SK-N-SH (cell line): ENCODE measurements around the gene APBB2. TPM values are rescaled to one million over a fixed set of nuclear protein-coding genes. Genes with fewer than 3 reads are reported as not detected.

ENCODE experiments used
- CTCF ChIA-PET: fragments of 300-600, 350-600 bp; formaldehyde crosslinking; extraction: SDS; loops from one replicate; lab custom pipeline; 2021; lab: Yijun Ruan, JAX
- POLR2A ChIA-PET: fragments of 350-600 bp; sonication (Branson Sonifier 250); formaldehyde crosslinking; extraction: SDS; loops from one replicate; lab custom pipeline; 2020; ENCODE audit warnings: antibody characterized with exemption, inconsistent platforms; lab: Yijun Ruan, JAX
- DNase-seq: peaks from one replicate; pipeline ENCODE4 v3.0.0; 2012
- H2AFZ ChIP-seq: fragments of 200-600 bp; sonication (generic); 2 replicates; pipeline ENCODE4 v1.8.1; 2016; ENCODE audit warnings: antibody characterized with exemption, mild to moderate bottlenecking, low read depth
- H3F3A ChIP-seq: fragments of 200-600 bp; sonication (generic); replicated peaks from 2 replicates; pipeline ENCODE3; 2016; ENCODE audit warnings: antibody characterized with exemption, mild to moderate bottlenecking; ENCODE audit not compliant: insufficient read depth
- H3K27ac ChIP-seq, 2 experiments: fragments of 200-500 bp in 1 of 2; fragments of 200-600 bp in 1 of 2; sonication (Bioruptor generic) in 1 of 2; sonication (generic), shearing (Covaris generic) in 1 of 2; 2 replicates each; pipeline versions ENCODE4 v1.5.1 to v1.6.1; 2014 to 2016; ENCODE audit warnings: low read depth in 2 of 2, inconsistent platforms in 1 of 2, low read length in 1 of 2, mild to moderate bottlenecking in 1 of 2, mixed read lengths in 1 of 2
- H3K27me3 ChIP-seq: fragments of 200-600 bp; sonication (generic), shearing (Covaris generic); 2 replicates; pipeline ENCODE4 v1.6.1; 2016; ENCODE audit warnings: mixed run types; ENCODE audit not compliant: insufficient read depth
- H3K36me3 ChIP-seq, 2 experiments: fragments of 200-500 bp in 1 of 2; fragments of 200-600 bp in 1 of 2; sonication (Bioruptor generic) in 1 of 2; sonication (generic) in 1 of 2; replicated peaks in 1 of 2; 2 replicates each; pipeline versions ENCODE3 to v1.5.1; 2014 to 2016; ENCODE audit warnings: low read length in 1 of 2, mild to moderate bottlenecking in 1 of 2; ENCODE audit not compliant: insufficient read depth in 2 of 2, control insufficient read depth in 1 of 2
- H3K4me1 ChIP-seq, 2 experiments: fragments of 200-500 bp in 1 of 2; fragments of 200-600 bp in 1 of 2; sonication (Bioruptor generic) in 1 of 2; sonication (generic), shearing (Covaris generic) in 1 of 2; 2 replicates each; pipeline versions ENCODE4 v1.5.1 to v1.6.1; 2014 to 2016; ENCODE audit warnings: low read depth in 1 of 2, low read length in 1 of 2, mixed run types in 1 of 2; ENCODE audit not compliant: insufficient read depth in 2 of 2, control insufficient read depth in 1 of 2
- H3K4me2 ChIP-seq: fragments of 200-600 bp; sonication (generic), shearing (Covaris generic); 2 replicates; pipeline ENCODE4 v1.6.1; 2017; ENCODE audit warnings: mixed run types
- H3K4me3 ChIP-seq, 2 experiments: fragments of 200-500 bp in 1 of 2; fragments of 200-600 bp in 1 of 2; sonication (Bioruptor generic) in 1 of 2; sonication (generic), shearing (Covaris generic) in 1 of 2; 2 replicates each; pipeline versions ENCODE4 v1.5.1 to v1.8.1; 2014 to 2016; ENCODE audit warnings: low read depth in 2 of 2, inconsistent platforms in 1 of 2, low read length in 1 of 2, mild to moderate bottlenecking in 1 of 2, mixed read lengths in 1 of 2, moderate library complexity in 1 of 2
- H3K79me2 ChIP-seq: fragments of 200-600 bp; sonication (generic); 2 replicates; pipeline ENCODE4 v1.8.1; 2017; ENCODE audit warnings: mild to moderate bottlenecking; ENCODE audit not compliant: insufficient read depth
- H3K9ac ChIP-seq: fragments of 200-600 bp; sonication (generic); 2 replicates; pipeline ENCODE4 v1.6.1; 2017; ENCODE audit warnings: mixed run types
- H3K9me2 ChIP-seq: fragments of 200-600 bp; sonication (generic); 2 replicates; pipeline ENCODE4 v1.6.1; 2017; ENCODE audit warnings: mixed run types
- H3K9me3 ChIP-seq: fragments of 200-600 bp; sonication (generic); 2 replicates; pipeline ENCODE4 v1.6.1; 2017; ENCODE audit warnings: mixed run types, mild to moderate bottlenecking, moderate library complexity
- H4K20me1 ChIP-seq: fragments of 200-600 bp; sonication (generic); 2 replicates; pipeline ENCODE4 v1.6.1; 2017; ENCODE audit warnings: mild to moderate bottlenecking, mixed run types; ENCODE audit not compliant: insufficient read depth
- CHD2 ChIP-seq: fragments of 150-350 bp; IDR thresholded peaks from 2 replicates; pipeline ENCODE4 v1.6.1; 2018; ENCODE audit warnings: low read length; ENCODE audit not compliant: partially characterized antibody
- EZH2phosphoT487 ChIP-seq: fragments of 200-600 bp; sonication (generic); IDR thresholded peaks from 2 replicates; pipeline ENCODE4 v1.6.1; 2017; ENCODE audit warnings: low read depth, mixed run types, mild to moderate bottlenecking, antibody characterized with exemption, moderate library complexity, borderline replicate concordance
- FOXJ3 ChIP-seq: sonication (generic); formaldehyde crosslinking; IDR thresholded peaks from 2 replicates; pipeline ENCODE4 v1.5.1; 2020; ENCODE audit warnings: mild to moderate bottlenecking, missing genetic modification reagents
- GABPA ChIP-seq: IDR thresholded peaks from 2 replicates; pipeline ENCODE4 v1.4.0; 2012; ENCODE audit warnings: low read depth, mild to moderate bottlenecking
- GATA2 ChIP-seq: sonication (generic); formaldehyde crosslinking; IDR thresholded peaks from 2 replicates; pipeline ENCODE4 v1.5.0; 2020; ENCODE audit warnings: mild to moderate bottlenecking, missing genetic modification reagents
- JUND ChIP-seq: IDR thresholded peaks from 2 replicates; pipeline ENCODE4 v1.4.0; 2012
- MXI1 ChIP-seq: IDR thresholded peaks from 2 replicates; pipeline ENCODE4 v1.6.1; 2012; ENCODE audit warnings: mild to moderate bottlenecking, low read depth, low read length, improper control_type of control experiment
- NRF1 ChIP-seq: IDR thresholded peaks from 2 replicates; pipeline ENCODE4 v1.6.1; 2012; ENCODE audit warnings: low read depth, mild to moderate bottlenecking, low read length
- RXRA ChIP-seq: IDR thresholded peaks from 2 replicates; pipeline ENCODE4 v1.4.0; 2012; ENCODE audit warnings: low read depth, mild to moderate bottlenecking, borderline replicate concordance
- SIN3A ChIP-seq: IDR thresholded peaks from 2 replicates; pipeline ENCODE4 v1.6.1; 2012; ENCODE audit warnings: low read depth, mild to moderate bottlenecking, low read length, moderate library complexity, borderline replicate concordance
- TAF1 ChIP-seq: IDR thresholded peaks from 2 replicates; pipeline ENCODE4 v1.6.1; 2012; ENCODE audit warnings: low read depth, mild to moderate bottlenecking, low read length, moderate library complexity, borderline replicate concordance
- TCF12 ChIP-seq: IDR thresholded peaks from 2 replicates; pipeline ENCODE4 v1.4.0; 2012
- TEAD4 ChIP-seq: IDR thresholded peaks from 2 replicates; pipeline ENCODE4 v1.4.0; 2012; ENCODE audit warnings: mild to moderate bottlenecking, borderline replicate concordance; ENCODE audit not compliant: insufficient read depth
- YY1 ChIP-seq: IDR thresholded peaks from 2 replicates; pipeline ENCODE4 v1.4.0; 2012; ENCODE audit warnings: low read depth, mild to moderate bottlenecking
- WGBS: methylation state at CpG from one replicate; pipeline ENCODE4 v1.1.6; 2017; ENCODE audit warnings: low lambda C conversion rate; 5-methylcytosine and 5-hydroxymethylcytosine counted together
- polyA plus RNA-seq, 3 experiments: library from polyadenylated mRNA; depleted of rRNA; stranded (reverse); fragments of >200 nt; gene quantifications; 2 replicates each; pipeline ENCODE4 v1.2.3, GENCODE V29; 2012
- TF ChIP-seq, protein P1 (sequence below): IDR thresholded peaks from 2 replicates; pipeline ENCODE4 v1.4.0; 2012; ENCODE audit warnings: low read depth
- TF ChIP-seq, protein P2 (sequence below): IDR thresholded peaks from 2 replicates; pipeline ENCODE4 v1.4.0; 2012; ENCODE audit warnings: low read depth, borderline replicate concordance
- TF ChIP-seq, protein P3 (sequence below): fragments of 200-600 bp; sonication (generic); IDR thresholded peaks from 2 replicates; pipeline ENCODE4 v1.6.1; 2017; ENCODE audit warnings: antibody characterized with exemption, mild to moderate bottlenecking, moderate library complexity
- TF ChIP-seq, protein P4 (sequence below): IDR thresholded peaks from 2 replicates; pipeline ENCODE4; 2012
- TF ChIP-seq, protein P5 (sequence below): fragments of 150-350 bp; IDR thresholded peaks from 2 replicates; pipeline ENCODE4 v1.6.1; 2016; ENCODE audit warnings: mild to moderate bottlenecking, low read depth, low read length

APBB2 gene
- polyA plus RNA-seq, 1 of the 3 experiments (the other 2 are of a cell fraction): 49.8 TPM

DNA sequence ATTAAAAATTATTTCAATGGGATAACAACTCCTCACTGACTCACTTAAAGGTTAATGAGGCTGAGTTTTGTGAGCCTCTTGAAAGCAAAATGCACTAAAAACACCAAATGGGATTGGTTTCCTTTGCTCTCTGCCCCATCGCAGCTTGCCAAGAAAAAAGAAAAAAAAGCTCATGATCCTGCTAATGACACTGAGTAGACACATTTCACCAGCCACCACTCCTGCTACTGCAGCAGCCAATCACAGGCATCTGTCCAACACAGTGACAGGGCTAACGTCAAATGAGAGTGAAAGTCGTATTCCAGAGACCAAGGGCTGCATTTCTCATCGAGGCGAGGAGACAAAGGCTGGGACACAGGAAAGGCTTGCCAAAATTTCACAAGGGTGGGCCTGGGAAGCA, 5.2 kb downstream of the APBB2 start:
- Histone ChIP-seq H3K4me2 (0 out of 2 replicates have a peak overlapping the region, but pooled peaks have one; percentile 30), H3K4me3 (no peak overlapping the region)

DNA sequence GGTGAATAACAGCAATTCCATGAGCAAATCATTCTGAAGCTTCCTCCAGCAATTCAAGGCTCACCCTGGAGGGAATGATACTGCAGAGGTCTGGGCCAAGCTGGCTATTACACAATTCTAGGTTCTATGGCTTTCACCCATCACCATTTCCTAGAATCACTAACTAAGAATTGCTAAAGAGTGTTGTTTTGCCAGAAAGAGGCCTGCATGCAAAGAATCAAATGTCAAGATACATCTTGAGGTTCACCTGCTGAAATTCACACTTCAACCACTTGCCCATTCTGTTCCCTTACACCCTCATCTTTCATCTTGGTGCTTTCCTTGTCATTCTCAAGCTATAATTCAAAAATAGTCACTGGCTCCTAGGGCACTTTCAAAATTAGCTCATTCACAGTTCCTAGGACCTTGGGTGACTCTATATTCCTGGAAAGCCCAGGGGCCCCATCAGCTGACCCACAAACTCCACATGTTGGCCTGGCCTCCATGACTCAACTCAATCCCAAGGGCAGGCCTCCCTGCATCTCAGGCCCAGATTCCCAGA, 7.0 kb downstream of the APBB2 start:
- Histone ChIP-seq H4K20me1 (no peaks in the 10 kb centered on the region; the same call in 1 of the 2 replicates), H3K9me3 (no peaks in the 10 kb centered on the region), H3K27me3 (no peaks in the 10 kb centered on the region), H3K36me3 (no peaks in the 10 kb centered on the region), H3K27ac (peak overlapping the region in 1 of 2 experiments; percentile 42; a peak in 1 of 4 replicates), H3K4me1 (peaks cover 8 to 44% of the 10 kb centered on the region in 2 experiments), H3K9me2 (no peaks in the 10 kb centered on the region), H3F3A (peaks cover 45% of the 10 kb centered on the region), H2AFZ (no peak overlapping the region), H3K9ac (no peak overlapping the region), H3K79me2 (peaks cover 96% of the 10 kb centered on the region), H3K4me2 (no peak overlapping the region), H3K4me3 (no peak overlapping the region)
- ChIA-PET POLR2A (no interaction called here), CTCF (interaction anchor here (2.2 to 2.3 kb wide), 2 partner anchors 231 to 280 kb away, joined by 5 to 10 read pairs; no protein-coding TSS in a partner anchor)
- TF ChIP-seq, protein P1, sequence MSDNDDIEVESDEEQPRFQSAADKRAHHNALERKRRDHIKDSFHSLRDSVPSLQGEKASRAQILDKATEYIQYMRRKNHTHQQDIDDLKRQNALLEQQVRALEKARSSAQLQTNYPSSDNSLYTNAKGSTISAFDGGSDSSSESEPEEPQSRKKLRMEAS: no peak
- no peak for TF ChIP-seq TCF12
- no peak for TF ChIP-seq CHD2
- no peak for TF ChIP-seq GATA2 (CRISPR knock-in tag)
- no peak for TF ChIP-seq FOXJ3 (CRISPR knock-in tag)
- no peak for TF ChIP-seq SIN3A
- no peak for TF ChIP-seq MXI1
- TF ChIP-seq, protein P2, sequence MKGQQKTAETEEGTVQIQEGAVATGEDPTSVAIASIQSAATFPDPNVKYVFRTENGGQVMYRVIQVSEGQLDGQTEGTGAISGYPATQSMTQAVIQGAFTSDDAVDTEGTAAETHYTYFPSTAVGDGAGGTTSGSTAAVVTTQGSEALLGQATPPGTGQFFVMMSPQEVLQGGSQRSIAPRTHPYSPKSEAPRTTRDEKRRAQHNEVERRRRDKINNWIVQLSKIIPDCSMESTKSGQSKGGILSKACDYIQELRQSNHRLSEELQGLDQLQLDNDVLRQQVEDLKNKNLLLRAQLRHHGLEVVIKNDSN: no peak
- no peak for TF ChIP-seq EZH2phosphoT487
- TF ChIP-seq NRF1: no peak
- TF ChIP-seq TAF1: no peak
- TF ChIP-seq, protein P3, sequence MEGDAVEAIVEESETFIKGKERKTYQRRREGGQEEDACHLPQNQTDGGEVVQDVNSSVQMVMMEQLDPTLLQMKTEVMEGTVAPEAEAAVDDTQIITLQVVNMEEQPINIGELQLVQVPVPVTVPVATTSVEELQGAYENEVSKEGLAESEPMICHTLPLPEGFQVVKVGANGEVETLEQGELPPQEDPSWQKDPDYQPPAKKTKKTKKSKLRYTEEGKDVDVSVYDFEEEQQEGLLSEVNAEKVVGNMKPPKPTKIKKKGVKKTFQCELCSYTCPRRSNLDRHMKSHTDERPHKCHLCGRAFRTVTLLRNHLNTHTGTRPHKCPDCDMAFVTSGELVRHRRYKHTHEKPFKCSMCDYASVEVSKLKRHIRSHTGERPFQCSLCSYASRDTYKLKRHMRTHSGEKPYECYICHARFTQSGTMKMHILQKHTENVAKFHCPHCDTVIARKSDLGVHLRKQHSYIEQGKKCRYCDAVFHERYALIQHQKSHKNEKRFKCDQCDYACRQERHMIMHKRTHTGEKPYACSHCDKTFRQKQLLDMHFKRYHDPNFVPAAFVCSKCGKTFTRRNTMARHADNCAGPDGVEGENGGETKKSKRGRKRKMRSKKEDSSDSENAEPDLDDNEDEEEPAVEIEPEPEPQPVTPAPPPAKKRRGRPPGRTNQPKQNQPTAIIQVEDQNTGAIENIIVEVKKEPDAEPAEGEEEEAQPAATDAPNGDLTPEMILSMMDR: no peak
- no peak for TF ChIP-seq JUND
- no peak for TF ChIP-seq YY1
- no peak for TF ChIP-seq GABPA
- TF ChIP-seq TEAD4: no peak
- no peak for TF ChIP-seq RXRA
- DNase-seq: no peak

More for the DNA sequence above, 5.2 kb downstream of the APBB2 start:
- H3K36me3 ChIP-seq: no peaks in the 10 kb centered on the region
- TF ChIP-seq, protein P4, sequence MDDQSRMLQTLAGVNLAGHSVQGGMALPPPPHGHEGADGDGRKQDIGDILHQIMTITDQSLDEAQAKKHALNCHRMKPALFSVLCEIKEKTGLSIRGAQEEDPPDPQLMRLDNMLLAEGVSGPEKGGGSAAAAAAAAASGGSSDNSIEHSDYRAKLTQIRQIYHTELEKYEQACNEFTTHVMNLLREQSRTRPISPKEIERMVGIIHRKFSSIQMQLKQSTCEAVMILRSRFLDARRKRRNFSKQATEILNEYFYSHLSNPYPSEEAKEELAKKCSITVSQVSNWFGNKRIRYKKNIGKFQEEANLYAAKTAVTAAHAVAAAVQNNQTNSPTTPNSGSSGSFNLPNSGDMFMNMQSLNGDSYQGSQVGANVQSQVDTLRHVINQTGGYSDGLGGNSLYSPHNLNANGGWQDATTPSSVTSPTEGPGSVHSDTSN: peak; percentile 55
- TF ChIP-seq, protein P5, sequence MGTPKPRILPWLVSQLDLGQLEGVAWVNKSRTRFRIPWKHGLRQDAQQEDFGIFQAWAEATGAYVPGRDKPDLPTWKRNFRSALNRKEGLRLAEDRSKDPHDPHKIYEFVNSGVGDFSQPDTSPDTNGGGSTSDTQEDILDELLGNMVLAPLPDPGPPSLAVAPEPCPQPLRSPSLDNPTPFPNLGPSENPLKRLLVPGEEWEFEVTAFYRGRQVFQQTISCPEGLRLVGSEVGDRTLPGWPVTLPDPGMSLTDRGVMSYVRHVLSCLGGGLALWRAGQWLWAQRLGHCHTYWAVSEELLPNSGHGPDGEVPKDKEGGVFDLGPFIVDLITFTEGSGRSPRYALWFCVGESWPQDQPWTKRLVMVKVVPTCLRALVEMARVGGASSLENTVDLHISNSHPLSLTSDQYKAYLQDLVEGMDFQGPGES: no peak
- peaks cover 98% of the 10 kb centered on the region for H3K79me2 ChIP-seq
- no peaks in the 10 kb centered on the region; the same call in 1 of the 2 replicates for H4K20me1 ChIP-seq
- DNase-seq: no peak
- H2AFZ ChIP-seq: no peak overlapping the region
- ChIA-PET CTCF (interaction anchor here (1.1 to 2.3 kb wide), 3 partner anchors 233 to 285 kb away, joined by 4 to 10 read pairs (median 5); no protein-coding TSS in a partner anchor), POLR2A (no interaction called here)
- no peak overlapping the region for H3K9ac ChIP-seq
- H3K27ac ChIP-seq: peak overlapping the region; percentile 36 to 42; a peak in 3 of 4 replicates
- WGBS: 88% methylated on average over 3 of the region's 5 CpGs
- no peaks in the 10 kb centered on the region for H3K9me3 ChIP-seq
- H3K9me2 ChIP-seq: no peaks in the 10 kb centered on the region
- no peaks in the 10 kb centered on the region for H3K27me3 ChIP-seq
- H3K4me1 ChIP-seq: peaks cover 15 to 27% of the 10 kb centered on the region in 2 experiments
- peaks cover 26% of the 10 kb centered on the region for H3F3A ChIP-seq
